Frontal cortex (tissue), 4 donors: ENCODE results near the gene MACC1. TPM values are rescaled to one million over a fixed set of nuclear protein-coding genes. Genes with fewer than 3 reads are reported as not detected.
"Not testable (repeated sequence)": the region's sequence is repeated elsewhere in the genome, so short reads cannot be mapped to it uniquely, and the experiment has no call there.

Experiments used
- DNase-seq, 2 donors: peaks; one replicate each; pipeline ENCODE4 v3.0.0; 2012; ENCODE audit warnings: low spot score in 2 of 2
- FAIRE-seq: peaks from 2 replicates; lab custom pipeline; 2012; peaks lifted over from hg19 to GRCh38; lab: Jason Lieb, UNC
- total RNA-seq: library from RNA; depleted of rRNA; stranded (reverse); fragments of >200 nt; gene quantifications from one replicate; pipeline ENCODE4 v1.2.3, GENCODE V29; 2014
- donor health status: control.
- donor health status: control.
- donor health status: control.

The MACC1 gene
- total RNA-seq, 1 donor from 2014 or later: 0.41 TPM

DNA sequence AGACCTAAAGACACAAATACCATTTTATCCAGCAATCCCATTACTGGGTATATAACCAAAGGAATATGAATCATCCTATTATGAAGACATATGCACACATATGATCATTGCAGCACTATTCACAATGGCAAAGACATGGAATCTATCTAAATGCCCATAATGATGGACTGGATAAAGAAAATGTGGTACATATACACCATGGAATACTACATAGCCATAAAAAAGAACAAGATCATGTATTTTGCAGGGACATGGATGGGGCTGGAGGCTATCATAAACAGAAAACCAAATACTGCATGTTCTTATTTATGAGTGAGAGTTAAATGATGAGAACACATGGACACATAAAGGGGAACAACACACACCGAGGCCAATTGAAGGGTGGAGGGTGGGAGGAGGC lies 3.8 kb downstream of the MACC1 start:
- DNase-seq: no peak
- no peak for FAIRE-seq

DNA sequence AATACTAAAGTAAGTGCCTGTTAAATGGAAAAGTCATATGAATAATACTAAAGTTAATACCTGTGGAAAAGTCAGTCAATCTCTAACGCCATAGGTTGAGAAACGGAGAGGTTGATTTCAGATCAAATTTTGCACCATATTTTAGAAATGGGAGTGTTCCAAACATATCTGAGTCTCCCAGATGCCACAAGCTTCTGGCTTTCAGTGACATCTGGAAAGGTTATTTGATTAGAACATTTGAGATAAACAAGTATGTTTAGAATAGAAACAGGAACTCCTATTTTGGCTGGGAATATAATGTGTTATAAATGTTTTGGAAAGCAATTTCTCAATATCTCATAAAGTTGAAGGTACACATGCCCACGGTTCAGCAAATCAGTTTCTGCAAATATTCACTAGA lies 5.8 kb downstream of the MACC1 start:
- DNase-seq (no peak), FAIRE-seq (no peak)

DNA sequence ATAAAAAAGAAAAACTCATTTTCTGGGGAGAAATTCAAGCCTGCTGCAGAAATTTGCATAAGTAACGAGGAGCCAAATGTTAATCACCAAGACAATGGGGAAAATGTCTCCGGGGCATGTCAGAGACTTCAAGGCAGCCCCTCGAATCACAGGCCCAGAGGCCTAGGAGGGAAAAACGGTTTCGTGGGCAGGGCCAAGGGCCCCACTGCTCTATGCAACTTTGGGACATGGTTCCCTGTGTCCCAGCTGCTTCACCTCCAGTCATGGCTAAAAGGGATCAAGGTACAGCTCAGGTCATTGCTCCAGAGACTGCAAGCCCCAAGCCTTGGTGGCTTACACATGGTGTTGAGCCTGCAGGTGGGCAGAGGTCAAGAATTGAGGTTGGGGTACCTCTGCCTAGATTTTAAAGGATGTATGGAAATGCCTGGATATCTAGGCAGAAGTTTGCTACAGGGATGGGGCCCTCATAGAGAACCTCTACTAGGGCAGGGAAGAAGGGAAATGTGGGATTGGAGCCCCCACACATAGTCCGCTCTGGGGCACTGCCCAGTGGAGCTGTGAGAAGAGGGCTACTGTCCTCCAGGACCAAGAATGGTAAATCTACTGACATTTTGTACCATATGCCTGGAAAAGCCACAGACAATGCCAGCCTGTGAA lies 8.4 kb downstream of the MACC1 start:
- DNase-seq: no peak
- no peak for FAIRE-seq

DNA sequence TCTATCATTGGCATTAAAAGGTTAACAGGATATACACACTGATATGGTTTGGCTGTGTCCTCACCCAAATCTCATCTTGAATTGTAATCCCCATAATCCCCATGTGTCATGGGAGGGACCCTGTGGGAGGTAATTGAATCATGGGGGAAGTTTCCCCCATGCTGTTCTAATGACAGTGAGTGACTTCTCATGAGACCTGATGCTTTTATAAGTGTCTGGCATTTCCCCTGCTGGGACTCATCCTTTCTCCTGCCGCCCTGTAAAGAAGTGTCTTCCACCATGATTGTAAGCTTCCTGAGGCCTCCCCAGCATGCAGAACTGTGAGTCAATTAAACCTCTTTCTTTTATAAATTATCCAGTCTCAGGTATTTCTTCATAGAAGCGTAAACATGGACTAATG lies 9.4 kb downstream of the MACC1 start:
- DNase-seq, FAIRE-seq: not testable (repeated sequence)

DNA sequence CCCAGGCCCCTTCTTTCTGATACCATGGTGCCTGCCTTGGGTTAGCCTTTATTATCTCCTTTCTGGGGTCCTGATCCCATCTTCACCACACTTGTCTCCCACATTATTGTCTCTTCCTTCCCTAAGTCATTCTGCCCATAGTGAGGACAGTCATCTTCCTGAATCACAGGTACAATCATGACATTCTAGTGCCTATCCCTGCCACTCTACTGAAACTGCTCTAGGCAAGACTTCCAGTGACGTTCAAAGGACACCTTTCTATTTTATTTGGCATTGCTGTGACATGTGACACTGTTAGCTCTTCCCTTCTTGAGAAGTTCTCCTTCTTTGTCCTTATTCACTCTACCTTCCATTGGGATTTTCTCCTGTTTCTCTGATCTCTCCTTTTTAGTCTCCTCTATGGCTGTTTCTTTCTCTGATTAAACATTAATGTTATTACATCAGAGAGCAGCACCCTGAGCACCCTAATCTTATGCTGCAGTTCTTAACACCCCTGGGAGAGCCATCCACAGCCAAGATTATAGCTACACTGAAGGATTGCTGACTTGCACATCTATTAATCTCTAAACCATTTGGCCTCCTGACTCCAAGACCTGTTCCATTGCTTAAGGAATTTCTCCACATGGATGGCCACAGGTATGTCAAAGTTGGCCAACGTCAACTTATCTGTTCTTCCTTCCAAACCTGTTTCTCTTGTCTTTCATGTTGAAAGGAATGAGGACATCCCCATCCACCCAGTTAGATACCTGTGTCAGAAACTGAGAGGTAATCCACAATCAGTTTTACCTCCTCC lies 10.9 kb downstream of the MACC1 start:
- DNase-seq (no peak), FAIRE-seq (no peak)

DNA sequence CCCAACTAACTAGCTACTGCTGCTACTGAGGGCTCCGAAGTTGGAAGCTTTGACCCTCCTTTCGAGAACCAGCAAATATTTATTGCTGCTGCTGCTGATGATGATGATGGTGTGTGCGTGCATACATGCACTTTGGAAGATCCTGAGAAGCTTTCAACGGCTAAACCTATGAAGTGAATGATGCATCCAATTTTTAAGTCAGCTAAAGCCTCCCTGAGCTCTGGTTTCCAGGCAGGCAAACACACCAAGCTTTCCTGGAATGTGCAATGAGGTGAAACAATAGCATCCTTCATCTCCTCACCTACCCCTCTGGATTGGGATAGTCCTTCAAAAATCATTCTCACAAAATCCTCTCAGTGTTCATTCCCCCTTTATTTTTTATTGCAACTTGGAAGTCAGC lies 13.9 kb downstream of the MACC1 start:
- FAIRE-seq: no peak

DNA sequence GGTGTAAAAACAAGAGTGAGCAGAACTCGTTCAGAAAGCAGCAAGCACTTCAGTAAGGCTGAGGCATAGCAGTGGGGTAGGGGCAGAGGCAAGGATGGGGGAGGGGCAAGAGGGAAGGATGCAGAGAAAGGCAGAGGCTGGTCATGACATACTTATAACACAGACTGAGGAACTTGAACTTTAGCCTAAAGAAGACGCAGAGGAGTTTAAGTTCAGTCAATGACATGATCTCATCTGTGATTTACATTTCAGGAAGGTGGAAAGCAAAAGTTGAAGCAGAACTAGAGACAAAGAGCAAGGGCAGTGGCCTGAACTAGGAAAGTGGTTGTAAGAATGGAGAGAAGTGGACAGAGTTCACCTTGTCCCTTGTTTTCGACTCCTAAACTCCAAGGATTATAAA lies 15.8 kb downstream of the MACC1 start:
- DNase-seq (no peak), FAIRE-seq (no peak)

More for the DNA sequence above, 13.9 kb downstream of the MACC1 start:
- DNase-seq: no peak

DNA sequence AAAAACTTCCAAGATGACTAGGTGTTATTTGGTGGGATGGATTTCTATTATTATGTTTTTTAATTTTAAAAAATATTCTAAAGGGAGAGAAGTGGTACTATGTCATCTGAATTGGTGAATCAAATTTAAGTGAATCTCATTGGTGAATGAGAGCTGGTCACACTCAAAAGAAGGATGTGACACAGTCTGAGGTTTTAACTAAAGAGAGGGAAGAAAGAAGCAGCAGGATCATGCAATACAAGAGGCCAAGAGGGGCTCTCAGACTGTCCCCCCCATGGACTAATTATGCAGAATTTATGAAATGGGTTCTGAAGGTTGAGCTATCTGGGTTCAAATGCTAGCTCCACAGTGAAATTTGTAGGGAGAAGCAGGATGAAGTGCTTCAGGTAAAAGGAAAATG lies 16.2 kb downstream of the MACC1 start:
- FAIRE-seq (no peak), DNase-seq (no peak)

DNA sequence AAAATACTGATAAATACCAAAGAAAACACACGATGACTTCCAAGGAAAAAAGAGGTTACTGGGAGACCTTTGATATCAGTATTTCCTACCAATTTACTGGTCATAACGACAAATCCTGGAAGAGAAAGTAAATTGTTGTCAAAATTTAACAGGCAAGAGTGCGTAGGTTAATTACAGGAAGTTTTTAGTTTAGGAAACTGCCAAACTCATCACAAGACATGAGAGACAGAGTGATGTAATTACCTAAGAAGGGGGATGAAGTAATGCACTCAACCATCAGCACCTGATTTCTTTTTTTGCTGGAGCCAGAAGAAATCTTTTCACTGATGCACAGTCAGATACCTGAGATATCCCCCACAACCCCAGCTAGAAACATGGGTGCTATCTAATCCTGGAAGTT lies 16.8 kb downstream of the MACC1 start:
- FAIRE-seq: no peak

DNA sequence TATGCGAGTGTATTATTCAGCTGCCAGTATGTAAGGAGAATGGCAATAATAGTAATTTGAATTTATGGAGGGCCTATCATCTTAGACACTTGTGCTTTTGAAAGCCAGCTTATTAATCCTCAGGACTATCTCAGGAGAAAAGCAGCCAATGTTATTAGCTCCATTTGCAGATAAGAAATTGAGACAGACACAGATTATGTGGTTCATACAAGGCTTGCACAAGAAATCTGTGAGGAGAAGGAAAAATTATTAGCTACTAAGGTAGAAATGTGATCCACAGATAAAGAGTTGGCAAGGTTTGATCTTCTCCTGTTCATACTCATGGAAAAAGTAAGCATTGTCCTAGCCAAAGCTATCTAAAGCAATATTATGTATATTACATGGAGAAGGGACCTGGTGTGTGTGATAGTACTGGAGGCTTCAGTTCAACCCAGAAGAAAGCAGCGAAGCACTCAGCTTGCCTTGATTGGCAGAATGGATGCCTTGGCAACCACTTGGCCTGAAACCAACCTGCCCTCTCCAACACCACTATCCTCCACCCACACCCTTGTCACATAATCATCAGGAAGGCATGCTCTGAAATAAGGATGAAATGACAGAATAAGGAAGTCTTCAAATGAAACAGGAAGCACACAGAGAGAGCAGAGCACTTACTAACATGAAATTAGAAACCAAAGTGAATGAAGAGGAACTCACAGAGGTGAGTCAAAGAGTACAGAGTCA lies 18.0 kb downstream of the MACC1 start:
- FAIRE-seq (no peak), DNase-seq (no peak)

More for the DNA sequence above, 16.8 kb downstream of the MACC1 start:
- no peak for DNase-seq

DNA sequence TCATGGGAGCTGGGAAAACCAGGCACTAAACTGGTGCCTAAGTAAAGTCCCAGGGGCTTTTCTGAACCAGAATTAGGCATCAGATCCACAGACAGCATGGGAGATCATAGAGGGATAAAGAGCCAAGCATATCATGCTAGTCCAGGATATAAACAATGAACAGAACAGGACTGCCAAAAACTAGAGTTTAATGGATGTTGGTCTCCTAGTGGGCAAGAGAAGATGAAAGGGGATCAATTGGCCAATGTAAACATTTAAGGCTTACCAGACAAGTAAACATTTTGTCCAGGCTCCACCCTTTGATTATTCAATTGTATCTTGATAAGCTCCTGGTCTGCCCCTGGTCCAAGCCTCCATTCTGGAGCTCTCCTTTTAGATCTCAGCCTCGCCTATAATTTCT lies 18.9 kb downstream of the MACC1 start:
- FAIRE-seq: no peak
- no peak for DNase-seq

DNA sequence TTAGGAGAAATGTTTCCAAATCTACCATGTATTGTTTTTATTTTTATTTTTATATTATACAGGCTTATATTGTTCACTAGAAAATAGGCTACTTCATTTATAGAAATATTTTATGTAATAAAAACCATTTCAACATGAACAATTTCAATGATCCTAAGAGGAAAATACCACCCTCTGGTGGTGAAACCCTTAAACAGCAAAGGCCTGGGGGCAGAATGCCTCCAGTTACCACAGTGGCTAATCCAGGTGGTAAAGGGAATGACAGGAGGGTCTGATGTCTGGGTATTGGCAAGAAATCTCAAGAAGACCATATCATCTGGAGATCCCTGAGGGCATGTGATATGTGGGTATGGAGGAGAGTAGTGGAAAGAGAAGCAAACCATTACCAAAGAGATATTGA lies 19.3 kb downstream of the MACC1 start:
- DNase-seq (no peak), FAIRE-seq (no peak)

DNA sequence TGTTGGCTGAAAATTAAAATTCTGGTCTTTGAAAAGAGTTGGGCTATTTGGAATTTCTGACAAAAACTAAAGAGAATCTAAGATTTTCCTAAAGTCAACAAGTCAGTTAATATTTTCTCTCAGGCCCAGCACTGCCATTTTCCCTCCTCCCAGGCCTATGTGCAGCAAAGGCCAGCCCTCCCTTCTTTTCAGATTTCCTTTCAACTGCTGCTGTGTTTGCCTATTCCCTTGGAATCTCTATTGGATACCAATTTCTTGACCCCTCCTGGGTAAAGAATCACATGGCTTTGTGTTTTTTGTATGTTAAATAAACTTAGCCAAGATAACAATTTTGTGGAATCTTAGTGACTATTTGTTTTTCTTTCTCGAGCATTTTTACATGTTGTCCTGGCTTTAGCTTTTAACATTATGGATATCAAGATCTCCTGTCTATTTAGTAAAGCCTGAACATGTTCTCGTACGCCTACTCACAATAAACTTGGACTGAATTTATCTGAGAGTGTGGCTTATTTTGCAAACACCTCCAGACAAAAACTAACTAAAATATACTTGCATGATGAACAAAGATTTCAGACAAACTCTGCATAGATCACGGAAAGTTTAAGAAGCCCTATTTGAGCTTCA lies 19.9 kb downstream of the MACC1 start:
- DNase-seq: no peak
- no peak for FAIRE-seq

DNA sequence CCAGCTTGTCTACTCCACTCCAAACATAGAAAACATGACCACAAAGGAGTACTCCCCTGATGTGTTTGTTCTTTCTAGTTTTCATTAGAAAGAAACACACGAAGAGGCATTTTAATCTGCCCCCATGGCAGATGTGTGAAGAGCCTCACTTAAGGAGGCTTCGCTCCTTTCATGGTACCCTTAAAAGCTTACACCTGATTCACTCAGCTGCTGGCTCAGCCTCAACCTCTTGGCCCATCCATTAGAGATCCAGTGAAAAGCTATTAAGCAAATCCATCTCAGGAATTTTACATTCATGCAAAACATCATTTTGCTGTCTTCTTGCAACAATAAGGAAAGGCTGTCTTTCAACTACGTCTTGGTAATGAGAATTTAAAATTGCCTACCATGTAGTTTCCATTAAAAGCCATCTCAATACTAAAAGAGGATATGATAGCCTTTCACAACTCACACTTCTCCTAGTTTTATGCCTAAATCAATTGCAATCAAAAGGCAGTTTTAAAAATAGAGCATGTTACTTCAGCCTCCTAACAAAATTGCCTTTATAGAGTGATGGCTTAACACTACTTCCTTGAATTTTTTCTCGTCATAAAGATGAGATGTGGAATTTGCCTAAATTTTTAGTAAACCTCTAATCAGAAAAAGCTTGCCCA lies 22.7 kb downstream of the MACC1 start:
- DNase-seq (no peak), FAIRE-seq (no peak)

DNA sequence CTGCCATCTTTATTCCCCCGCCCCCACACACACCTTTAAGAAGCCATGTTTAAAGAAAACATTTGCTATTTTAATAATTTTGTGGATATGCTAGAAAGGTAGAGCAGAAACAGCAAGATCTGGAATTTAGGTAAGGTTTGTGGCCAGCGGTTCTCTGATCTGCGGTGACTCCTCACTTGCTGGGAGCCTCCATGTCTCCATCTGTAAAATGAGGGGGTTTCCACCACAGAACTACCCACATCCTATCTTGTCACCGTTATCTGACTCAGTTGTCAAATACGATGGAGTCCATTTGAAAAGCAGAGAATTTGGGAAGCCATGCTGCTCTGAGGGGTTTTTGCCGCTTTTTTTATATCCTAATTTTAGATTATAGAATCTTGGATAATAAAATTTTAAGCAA lies 23.3 kb downstream of the MACC1 start:
- FAIRE-seq (no peak), DNase-seq (no peak)

DNA sequence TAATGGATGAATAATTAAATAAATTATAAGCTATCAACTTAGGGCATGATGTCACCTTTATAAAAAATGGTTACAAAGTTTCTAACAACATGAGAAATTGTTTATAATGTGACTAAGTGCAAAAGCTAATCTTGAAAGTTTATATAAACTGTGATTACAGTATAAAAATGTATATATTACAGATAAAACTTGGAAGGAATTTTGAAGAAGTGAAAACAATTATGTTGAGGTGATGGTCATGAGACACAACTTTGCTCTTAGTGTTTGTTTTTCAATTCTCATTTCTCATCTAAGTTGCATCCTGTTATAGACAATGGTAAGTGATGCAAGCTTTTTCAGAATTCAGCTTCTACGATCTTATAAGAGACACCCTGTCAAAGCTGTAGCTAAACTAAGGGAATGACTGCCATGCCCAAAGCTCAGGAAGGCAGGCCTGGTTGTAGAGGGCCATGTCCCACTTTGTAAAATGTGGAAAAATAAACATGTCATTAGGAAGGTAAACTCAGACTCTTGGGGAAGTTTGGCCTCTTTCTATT lies 23.9 kb downstream of the MACC1 start:
- FAIRE-seq (no peak), DNase-seq (no peak)

DNA sequence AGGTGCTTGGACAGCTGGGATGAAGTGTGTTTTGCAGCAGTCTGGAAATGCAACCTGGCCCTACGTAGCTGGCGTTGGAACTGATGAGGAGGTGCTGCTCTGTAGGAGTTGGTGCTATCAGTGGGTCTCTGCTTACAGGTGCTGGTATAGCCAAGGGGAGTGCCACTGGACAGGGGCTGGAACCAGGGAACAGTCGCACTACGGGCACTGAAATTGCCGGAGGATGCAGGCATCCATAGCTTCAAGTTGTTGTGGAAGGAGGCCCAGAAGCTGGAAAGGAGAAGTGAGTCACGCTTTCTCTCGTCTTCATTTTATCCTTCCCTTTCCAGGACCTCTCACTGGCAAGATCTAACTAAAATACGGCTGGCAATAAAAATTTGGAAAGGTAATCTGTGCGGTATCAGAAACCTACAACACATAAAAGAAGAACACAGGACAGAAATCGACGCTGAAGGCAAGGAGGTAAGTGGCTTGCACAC lies 25.8 kb downstream of the MACC1 start:
- no peak for FAIRE-seq
- no peak for DNase-seq

DNA sequence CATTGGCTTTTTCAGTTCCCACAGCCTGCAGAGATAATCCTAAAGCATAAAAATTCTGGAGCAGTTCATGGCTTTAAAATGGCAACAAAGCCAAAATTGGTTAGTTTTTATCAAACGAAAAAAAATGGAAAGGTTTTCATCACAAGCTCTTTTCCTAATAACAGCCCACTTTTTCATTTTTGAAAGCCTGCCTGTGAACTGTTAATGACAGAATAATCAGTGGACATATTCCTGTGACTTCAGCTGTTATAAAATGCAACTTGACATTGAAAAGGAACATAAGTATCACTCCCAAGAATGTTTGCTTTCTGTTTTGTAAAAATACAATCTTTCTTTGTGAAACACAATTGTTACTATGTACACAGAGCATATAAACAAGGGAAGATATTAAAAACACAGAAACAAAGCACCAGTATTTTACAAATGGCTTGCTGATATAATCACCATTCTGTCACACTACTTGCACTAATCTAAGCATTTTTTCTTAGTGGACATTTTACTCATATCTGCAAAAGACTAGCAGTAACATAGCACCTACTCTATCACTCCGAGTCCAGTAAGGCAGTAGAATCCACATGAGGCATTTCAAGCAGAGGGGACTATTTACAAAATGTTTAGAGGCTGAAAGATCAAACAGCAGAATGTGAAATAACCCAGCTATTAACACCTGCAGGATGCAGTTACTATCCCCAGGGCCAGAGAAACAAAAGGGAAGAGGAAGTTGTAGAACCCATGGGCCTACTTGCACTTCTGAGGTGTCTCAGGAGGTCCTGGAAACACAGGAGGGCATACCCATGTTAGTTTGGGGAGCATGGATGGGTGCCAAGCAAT lies 26.4 kb downstream of the MACC1 start:
- no peak for FAIRE-seq

DNA sequence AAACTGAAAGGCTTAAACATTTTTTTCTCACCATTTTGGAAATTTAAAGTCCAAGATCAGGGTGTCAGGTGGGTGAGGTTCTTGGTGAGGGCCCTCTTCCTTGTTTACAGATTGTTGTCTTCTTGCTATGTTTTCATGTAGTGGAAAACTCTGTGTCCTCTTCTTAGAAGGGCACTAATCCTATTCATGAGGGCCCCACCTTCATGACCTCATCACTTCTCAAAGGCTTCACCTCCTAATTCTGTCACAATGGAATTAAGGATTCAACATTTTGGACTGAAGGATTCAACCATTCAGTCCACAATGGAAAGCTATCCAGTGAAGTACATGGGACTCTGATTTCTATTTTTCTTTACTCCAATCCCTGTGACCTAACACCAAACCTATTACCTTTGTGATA lies 27.3 kb downstream of the MACC1 start:
- no peak for DNase-seq
- FAIRE-seq: no peak

More for the DNA sequence above, 26.4 kb downstream of the MACC1 start:
- DNase-seq: no peak
